Brain microvascular endothelial cell (primary cell): ENCODE measurements around the gene ITGA4.

Source experiments
- DNase-seq: peaks from one replicate; pipeline ENCODE4 v3.0.0-alpha.2; 2020
- H3K27ac ChIP-seq: fragments of 250-450 bp; sonication (Bioruptor Pico); 2 replicates; pipeline ENCODE4 v1.5.1; 2020; ENCODE audit warnings: mild to moderate bottlenecking, moderate library complexity
- H3K27me3 ChIP-seq: fragments of 250-450 bp; sonication (Bioruptor Pico); replicated peaks from 2 replicates; pipeline ENCODE4 v1.5.1; 2020; ENCODE audit warnings: mild to moderate bottlenecking
- H3K36me3 ChIP-seq: fragments of 250-450 bp; sonication (Bioruptor Pico); replicated peaks from 2 replicates; pipeline ENCODE4 v1.5.1; 2020; ENCODE audit warnings: mild to moderate bottlenecking
- H3K4me3 ChIP-seq: 2 replicates; pipeline ENCODE4 v1.5.1; 2011; ENCODE audit warnings: low read depth, mild to moderate bottlenecking, control low read depth, low read length, moderate library complexity
- CTCF ChIP-seq: IDR thresholded peaks from 2 replicates; pipeline ENCODE4 v1.5.1; 2011; ENCODE audit warnings: low read depth, mild to moderate bottlenecking, moderate library complexity, low read length, control low read depth, inconsistent platforms; ENCODE audit errors: missing control alignments
- in situ Hi-C: cut with HindIII; loops from 2 replicates; pipeline ENCODE4 v1.10.0; 2017; ENCODE audit warnings: low sequenced_read_pairs, low pct_ligation_motif_present

ITGA4 gene

GRCh38 chr2:181485638-181485946 lies 28.4 kb downstream of the ITGA4 start:
- no peak overlapping the region for H3K4me3 ChIP-seq

GRCh38 chr2:181499231-181499630 lies 42.0 kb downstream of the ITGA4 start:
- TF ChIP-seq CTCF = no peak
- in situ Hi-C loops = no loop called here
- H3K36me3 ChIP-seq = peaks cover 67% of the 10 kb centered on the region

More at GRCh38 chr2:181485638-181485946, 28.4 kb downstream of the ITGA4 start:
- Histone ChIP-seq H3K36me3 (peaks cover 78% of the 10 kb centered on the region), H3K27me3 (no peaks in the 10 kb centered on the region), H3K27ac (no peak overlapping the region)
- no peak for TF ChIP-seq CTCF
- no peak for DNase-seq
- in situ Hi-C loops = no loop called here

GRCh38 chr2:181500201-181500600 lies 43.0 kb downstream of the ITGA4 start:
- H3K27ac ChIP-seq = no peak overlapping the region
- no peak for TF ChIP-seq CTCF
- in situ Hi-C loops = no loop called here

More at GRCh38 chr2:181499231-181499630, 42.0 kb downstream of the ITGA4 start:
- no peaks in the 10 kb centered on the region for H3K27me3 ChIP-seq
- no peak for DNase-seq
- H3K4me3 ChIP-seq = no peak overlapping the region
- no peak overlapping the region for H3K27ac ChIP-seq

GRCh38 chr2:181515719-181516118 lies 58.5 kb downstream of the ITGA4 start:
- no peak for DNase-seq
- peaks cover 67% of the 10 kb centered on the region for H3K36me3 ChIP-seq
- H3K27ac ChIP-seq = no peak overlapping the region
- no peak for TF ChIP-seq CTCF
- H3K27me3 ChIP-seq = no peaks in the 10 kb centered on the region
- in situ Hi-C loops = no loop called here
- no peak overlapping the region for H3K4me3 ChIP-seq

More at GRCh38 chr2:181500201-181500600, 43.0 kb downstream of the ITGA4 start:
- no peak for DNase-seq
- Histone ChIP-seq H3K4me3 (no peak overlapping the region), H3K27me3 (no peaks in the 10 kb centered on the region), H3K36me3 (peaks cover 63% of the 10 kb centered on the region)

- DNase-seq = no peak
- in situ Hi-C loops = no loop called here
- Histone ChIP-seq H3K36me3 (peaks cover 63% of the 10 kb centered on the region), H3K4me3 (no peak overlapping the region), H3K27ac (no peak overlapping the region), H3K27me3 (no peaks in the 10 kb centered on the region)
- TF ChIP-seq CTCF = no peak
Measured at GRCh38 chr2:181516992-181517391, 59.8 kb downstream of the ITGA4 start.

- peaks cover 63% of the 10 kb centered on the region for H3K36me3 ChIP-seq
- no peak overlapping the region for H3K4me3 ChIP-seq
- no peaks in the 10 kb centered on the region for H3K27me3 ChIP-seq
- in situ Hi-C loops = no loop called here
- no peak for DNase-seq
- no peak for TF ChIP-seq CTCF
- H3K27ac ChIP-seq = no peak overlapping the region
Measured at GRCh38 chr2:181517685-181518301, 60.6 kb downstream of the ITGA4 start.
